ENCODE measurements around the gene INS.

INS gene

DNA sequence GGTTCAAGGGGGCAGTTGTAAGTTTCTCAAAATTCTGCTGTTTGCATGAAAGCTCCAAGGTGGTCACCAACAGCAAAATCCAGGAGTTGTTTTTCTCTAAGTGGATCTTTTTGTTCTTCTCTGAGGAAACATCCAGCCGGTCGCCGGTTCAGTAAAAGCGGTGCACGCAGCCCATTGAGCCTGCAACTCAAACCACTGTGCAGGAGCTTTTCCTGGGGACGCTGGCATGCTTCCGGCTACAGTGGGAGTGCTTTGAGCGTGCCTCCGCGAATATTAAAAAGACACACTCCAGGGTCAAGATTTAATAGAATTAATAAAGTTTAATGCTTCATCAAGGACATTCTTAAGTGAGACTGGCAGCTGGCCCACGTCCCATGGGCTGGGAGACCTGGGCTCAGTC lies 47.2 kb downstream of the INS start:
- DNase-seq: no peak

DNA sequence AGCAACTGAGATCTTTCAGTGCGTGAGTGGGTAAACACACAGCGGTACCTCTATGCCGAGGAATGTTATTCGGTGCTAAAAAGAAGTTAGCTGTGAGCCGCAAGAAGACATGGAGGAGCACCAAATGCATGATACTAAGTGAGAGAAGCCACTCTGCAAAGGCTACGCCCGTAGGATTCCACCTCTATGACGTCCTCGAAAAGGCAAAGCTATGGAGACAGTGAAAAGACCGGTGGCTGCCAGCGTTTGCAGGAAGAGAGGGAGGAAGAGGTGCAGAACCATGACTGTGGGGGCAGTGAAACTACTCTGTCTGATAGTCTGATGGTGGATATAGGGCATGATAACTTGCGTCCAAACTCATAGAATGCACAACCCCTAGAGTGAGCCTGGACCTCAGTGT lies 50.5 kb downstream of the INS start:
- no peak for DNase-seq
